Measurements from ENCODE around the gene PRR20C. TPM values are rescaled to one million over a fixed set of nuclear protein-coding genes. Genes with fewer than 3 reads are reported as not detected.

The PRR20C gene
- total RNA-seq: not detected in 2 replicates

GRCh38 chr13:57153761-57154160 lies at the start of gene PRR20C:
Gene PRR20C (plus strand): TSS chr13:57154061. CDS start chr13:57154448, 387 bp downstream.

GRCh38 chr13:57140235-57140968 lies 13.5 kb upstream of the PRR20C start, which contains the start of gene PRR20A:
Gene PRR20A (plus strand): TSS chr13:57140918. CDS start chr13:57141305, 387 bp downstream.

GRCh38 chr13:57147188-57147587 lies 6.7 kb upstream of the PRR20C start, which contains the start of gene PRR20B:
Gene PRR20B (plus strand): TSS chr13:57147488. CDS start chr13:57147875, 387 bp downstream.

GRCh38 chr13:57160332-57160731 lies 6.5 kb downstream of the PRR20C start, which contains the start of gene PRR20D:
Gene PRR20D (plus strand): TSS chr13:57160632. CDS start chr13:57161019, 387 bp downstream.

GRCh38 chr13:57166897-57167296 lies 13.0 kb downstream of the PRR20C start, which contains the start of gene PRR20E:
Gene PRR20E (plus strand): TSS chr13:57167197. CDS start chr13:57167584, 387 bp downstream.

Other genes with a start within 250 kb of the PRR20C start
- gene PRR20A, start 13.1 kb upstream of the PRR20C start, total RNA-seq: not detected in 2 replicates
- not detected in 2 replicates for gene PRR20B, start 6.6 kb upstream of the PRR20C start, total RNA-seq
- not detected in 2 replicates for gene PRR20D, start 6.6 kb downstream of the PRR20C start, total RNA-seq
- gene PRR20E, start 13.1 kb downstream of the PRR20C start, total RNA-seq: not detected in 2 replicates

Data from regular cardiac myocyte (primary cell).